ENCODE measurements around the gene MAP7D1.

Gene MAP7D1

GRCh38 chr1:36161641-36162531 lies 5.9 kb downstream of the MAP7D1 start:
- no peak for TF ChIP-seq CTCF (IDR thresholded peaks at IDR 0.05)

DNA sequence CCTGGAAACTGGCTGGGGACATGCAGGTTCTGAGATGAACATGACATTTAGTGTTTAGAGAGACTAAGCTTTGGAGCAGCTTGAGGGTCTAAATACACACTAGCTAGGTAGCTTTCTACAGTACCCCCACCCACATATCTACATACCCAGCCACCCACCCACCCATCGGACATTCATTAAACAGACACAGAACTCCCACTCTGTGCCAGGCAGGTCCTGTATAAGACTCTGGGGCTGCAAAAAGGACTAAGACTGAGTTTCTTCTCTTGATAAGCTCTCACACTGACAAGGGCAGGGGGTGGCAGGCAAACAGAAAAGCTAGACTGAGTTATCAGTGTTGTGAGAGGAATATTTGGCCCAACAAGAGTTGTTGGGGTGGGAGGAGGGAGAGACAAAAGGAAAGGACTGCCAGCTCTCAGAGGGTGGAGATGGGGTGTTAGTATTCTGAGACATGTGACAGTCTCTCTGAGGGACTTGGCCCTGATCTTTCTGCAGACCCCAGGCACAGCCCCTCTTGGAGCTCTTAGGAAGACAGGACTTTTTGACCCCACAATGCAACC lies 6.8 kb downstream of the MAP7D1 start:
- TF ChIP-seq CTCF (IDR thresholded peaks at IDR 0.05) = no peak

DNA sequence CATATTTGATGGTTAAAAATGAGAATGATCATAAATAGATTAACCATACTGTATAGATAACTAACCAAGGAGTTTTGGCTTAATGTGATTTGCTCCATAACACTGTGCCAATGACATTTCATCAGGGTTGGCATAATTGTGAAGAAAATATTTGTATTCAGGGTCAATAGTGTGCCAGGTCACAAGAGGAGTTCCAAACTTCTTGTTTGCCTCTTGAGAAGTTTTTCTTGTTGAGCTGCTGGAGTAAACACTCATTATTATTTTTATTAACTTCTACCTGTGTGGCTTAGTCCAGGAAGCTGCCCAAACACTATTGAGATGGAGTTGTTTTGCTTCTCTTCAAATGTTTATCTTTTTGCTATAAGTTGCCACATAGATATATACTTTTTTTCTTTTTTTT lies 7.5 kb downstream of the MAP7D1 start:
- no peak for TF ChIP-seq CTCF (IDR thresholded peaks at IDR 0.05)

GRCh38 chr1:36164361-36164760 lies 8.4 kb downstream of the MAP7D1 start:
- no peak for TF ChIP-seq CTCF (IDR thresholded peaks at IDR 0.05)

GRCh38 chr1:36165145-36165544 lies 9.2 kb downstream of the MAP7D1 start:
- TF ChIP-seq CTCF (IDR thresholded peaks at IDR 0.05) = no peak

DNA sequence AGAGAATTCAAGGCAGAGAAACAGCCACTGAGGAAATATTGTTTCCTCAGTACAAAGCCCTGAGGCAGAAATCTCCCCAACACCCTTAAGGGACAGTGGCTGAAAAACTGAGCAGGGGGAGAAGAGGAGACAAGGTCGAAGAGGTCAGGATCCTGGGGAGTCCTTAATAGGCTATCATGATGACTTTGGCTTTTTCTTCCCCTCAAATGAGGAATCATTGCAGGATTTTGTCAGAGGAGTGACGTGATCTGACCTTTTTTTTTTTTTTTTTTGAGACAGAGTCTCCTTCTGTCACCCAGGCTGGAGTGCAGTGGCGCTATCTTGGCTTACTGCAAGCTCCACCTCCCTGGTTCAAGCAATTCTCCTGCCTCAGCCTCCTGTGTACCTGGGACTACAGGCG lies 10.2 kb downstream of the MAP7D1 start:
- TF ChIP-seq CTCF (IDR thresholded peaks at IDR 0.05) = no peak

DNA sequence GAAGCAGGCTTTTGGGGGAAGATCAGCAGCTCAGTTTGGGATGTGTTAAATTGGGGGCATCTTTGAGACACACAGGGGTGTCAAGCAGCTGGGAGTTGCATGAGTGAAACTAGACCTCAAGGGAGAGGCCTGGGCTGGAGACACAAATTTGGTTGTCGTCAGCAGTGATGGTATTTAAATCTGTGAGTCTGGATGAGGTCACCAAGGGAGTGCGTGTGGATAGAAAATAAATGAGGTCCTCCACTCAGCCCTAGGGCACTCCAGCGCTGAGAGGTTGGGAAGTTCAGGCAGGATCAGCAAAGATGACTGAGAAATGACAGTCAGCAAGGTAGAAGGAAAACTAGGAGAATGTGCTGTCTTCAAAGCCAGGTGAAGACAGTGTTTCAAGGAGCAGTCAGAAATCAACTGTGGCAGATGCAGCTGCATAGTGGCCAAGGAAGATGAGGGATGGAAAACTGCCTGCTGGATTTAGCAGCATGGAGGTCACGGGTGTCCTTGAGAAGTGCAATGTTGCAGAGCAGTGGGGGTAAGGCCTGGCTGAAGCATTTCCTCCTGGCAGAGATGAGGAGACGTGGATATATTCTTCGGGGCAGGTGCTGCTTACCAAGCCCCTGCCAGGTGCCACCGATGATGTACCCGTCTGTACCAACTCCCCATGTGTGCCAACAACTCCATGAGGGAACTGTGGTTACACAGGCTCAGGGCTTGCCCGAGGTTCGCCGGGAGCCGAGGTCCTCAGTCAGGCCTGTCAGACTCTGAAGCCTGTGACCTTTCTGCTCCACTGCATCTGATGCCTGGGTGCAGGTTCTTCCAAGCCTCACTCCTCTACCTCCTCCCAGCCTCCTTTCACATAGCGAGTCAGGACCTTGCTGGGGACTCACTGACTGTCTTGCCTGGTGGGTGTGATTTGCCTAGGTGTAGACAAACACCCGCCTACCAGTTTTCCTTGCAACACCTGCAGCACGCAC lies 11.3 kb downstream of the MAP7D1 start:
- TF ChIP-seq CTCF (IDR thresholded peaks at IDR 0.05) = no peak
